ENCODE data around the gene HIPK2. TPM values are rescaled to one million over a fixed set of nuclear protein-coding genes. Genes with fewer than 3 reads are reported as not detected.

Gene HIPK2
- total and polyA plus RNA-seq, 10 of the 15 experiments (the other 5 are each of a cell fraction or from before 2014, with no cell fraction given), result 1.7 to 39.0 (median 9.4) TPM

DNA sequence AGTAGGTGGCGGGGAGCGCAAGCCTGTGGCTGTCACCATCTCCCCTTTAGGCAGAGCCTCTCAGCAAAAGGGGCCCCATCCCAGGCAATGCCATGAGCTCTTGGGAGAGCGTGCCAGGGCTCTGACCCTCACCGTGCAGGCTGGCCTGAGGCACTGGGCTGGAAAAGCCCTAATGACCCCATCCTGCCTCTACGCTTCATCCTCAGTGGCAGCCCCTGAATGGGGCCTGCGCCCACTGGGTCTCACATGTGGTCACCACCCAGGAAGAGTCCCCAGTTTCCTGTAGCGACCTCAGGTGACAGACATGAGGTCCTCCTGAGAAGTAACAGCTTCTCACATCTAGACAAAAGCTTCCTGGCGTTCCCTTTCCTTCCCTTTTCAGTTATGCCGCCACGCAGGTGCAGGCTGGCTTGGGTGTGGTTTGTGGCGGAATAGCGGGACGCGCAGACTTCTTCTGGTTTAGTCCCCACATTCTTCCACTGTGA, 195.1 kb downstream of the HIPK2 start (continued):
- TF ChIP-seq E4F1 (IDR thresholded peaks at IDR 0.05; ENCODE audit: borderline replicate concordance, partially characterized antibody) (no peak), PRDM15 (CRISPR knock-in tag; IDR thresholded peaks at IDR 0.05) (no peak), MTA2 (IDR thresholded peaks at IDR 0.05; ENCODE audit: low read depth) (no peak), EZH2 (IDR thresholded peaks at IDR 0.05; ENCODE audit: borderline replicate concordance, control insufficient read depth, low read depth, low read length) (no peak), RBBP5 (conservative IDR thresholded peaks at IDR 0.05) (no peak)
- TF ChIP-seq, protein P1, sequence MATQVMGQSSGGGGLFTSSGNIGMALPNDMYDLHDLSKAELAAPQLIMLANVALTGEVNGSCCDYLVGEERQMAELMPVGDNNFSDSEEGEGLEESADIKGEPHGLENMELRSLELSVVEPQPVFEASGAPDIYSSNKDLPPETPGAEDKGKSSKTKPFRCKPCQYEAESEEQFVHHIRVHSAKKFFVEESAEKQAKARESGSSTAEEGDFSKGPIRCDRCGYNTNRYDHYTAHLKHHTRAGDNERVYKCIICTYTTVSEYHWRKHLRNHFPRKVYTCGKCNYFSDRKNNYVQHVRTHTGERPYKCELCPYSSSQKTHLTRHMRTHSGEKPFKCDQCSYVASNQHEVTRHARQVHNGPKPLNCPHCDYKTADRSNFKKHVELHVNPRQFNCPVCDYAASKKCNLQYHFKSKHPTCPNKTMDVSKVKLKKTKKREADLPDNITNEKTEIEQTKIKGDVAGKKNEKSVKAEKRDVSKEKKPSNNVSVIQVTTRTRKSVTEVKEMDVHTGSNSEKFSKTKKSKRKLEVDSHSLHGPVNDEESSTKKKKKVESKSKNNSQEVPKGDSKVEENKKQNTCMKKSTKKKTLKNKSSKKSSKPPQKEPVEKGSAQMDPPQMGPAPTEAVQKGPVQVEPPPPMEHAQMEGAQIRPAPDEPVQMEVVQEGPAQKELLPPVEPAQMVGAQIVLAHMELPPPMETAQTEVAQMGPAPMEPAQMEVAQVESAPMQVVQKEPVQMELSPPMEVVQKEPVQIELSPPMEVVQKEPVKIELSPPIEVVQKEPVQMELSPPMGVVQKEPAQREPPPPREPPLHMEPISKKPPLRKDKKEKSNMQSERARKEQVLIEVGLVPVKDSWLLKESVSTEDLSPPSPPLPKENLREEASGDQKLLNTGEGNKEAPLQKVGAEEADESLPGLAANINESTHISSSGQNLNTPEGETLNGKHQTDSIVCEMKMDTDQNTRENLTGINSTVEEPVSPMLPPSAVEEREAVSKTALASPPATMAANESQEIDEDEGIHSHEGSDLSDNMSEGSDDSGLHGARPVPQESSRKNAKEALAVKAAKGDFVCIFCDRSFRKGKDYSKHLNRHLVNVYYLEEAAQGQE (IDR thresholded peaks at IDR 0.05; ENCODE audit: low read depth, low read length), result no peak

All from GM12878 (cell line).